ENCODE data around the gene SSR4. TPM values are rescaled to one million over a fixed set of nuclear protein-coding genes. Genes with fewer than 3 reads are reported as not detected.
A peak's percentile ranks its signal among the peaks of the same experiment; 100 is the strongest.

SSR4 gene
- total RNA-seq, 1 experiment from 2014 or later: 182 TPM

DNA sequence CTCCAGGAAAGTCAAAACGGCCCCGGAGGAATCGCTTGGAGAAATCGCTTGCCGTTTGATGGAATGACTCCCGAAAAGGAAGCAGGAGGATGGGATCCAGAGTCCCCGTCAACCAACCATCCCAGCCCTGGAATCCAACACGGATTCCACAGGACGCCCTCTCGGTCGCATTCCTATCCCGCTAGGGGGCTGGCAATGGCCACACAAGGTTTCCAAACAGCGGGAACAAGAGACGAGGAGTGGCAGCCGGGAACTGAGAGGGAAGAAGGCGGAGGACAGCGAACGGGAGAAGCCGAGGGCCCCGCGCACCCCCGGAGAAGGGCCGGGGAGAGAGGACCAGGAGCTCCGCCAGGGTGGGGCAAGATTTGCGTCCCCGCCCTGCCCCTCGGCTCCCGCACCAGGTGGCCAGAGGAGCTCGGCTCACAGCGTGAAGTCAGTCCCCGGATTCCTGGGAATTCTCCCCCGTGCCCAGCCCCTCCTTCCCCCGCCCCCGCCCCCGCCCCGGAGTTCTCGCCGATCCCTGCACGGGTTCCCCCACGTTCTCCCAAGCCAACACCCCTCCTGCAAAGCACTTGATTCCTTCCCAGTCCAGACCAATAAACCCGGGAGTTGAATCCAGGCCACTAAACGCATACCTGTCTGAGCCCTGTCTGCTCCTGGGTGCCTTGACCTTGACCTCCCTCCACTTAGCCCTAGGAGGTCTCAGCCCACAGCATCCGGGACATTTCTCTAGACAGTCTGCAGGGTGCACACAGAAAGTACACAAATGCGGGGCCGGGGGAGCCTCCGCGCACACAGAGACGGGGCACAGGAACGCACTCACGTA lies 34.5 kb downstream of the SSR4 start:
- POLR2A ChIA-PET: no interaction called here

More for the DNA sequence above, 34.5 kb downstream of the SSR4 start:
- Histone ChIP-seq H3K4me1 (ENCODE audit: control insufficient read depth in 1 of 2, insufficient read depth in 2 of 2, low read length in 2 of 2) (peaks cover 0 to 13% of the 10 kb centered on the region in 2 experiments; a peak in 2 of 4 replicates), H3K27me3 (ENCODE audit: insufficient read depth, low read length) (no peaks in the 10 kb centered on the region), H3K27ac (ENCODE audit: low read depth, low read length) (no peak overlapping the region), H3K9ac (ENCODE audit: low read length) (no peak overlapping the region), H3K4me2 (ENCODE audit: low read length) (peak overlapping the region; percentile 63), H2AFZ (ENCODE audit: low read depth, low read length, poor library complexity, severe bottlenecking) (no peak overlapping the region), H3K4me3 (replicated peaks in 1 of 2; ENCODE audit: low read depth in 1 of 2, low read length in 2 of 2) (peak overlapping the region in 1 of 2 experiments; percentile 42; a peak in 2 of 4 replicates), H3K9me3 (ENCODE audit: control insufficient read depth in 1 of 2, insufficient read depth in 1 of 2, low read depth in 1 of 2, low read length in 2 of 2) (no peaks in the 10 kb centered on the region), H3K9me2 (ENCODE audit: insufficient read depth) (no peaks in the 10 kb centered on the region), H4K20me1 (ENCODE audit: insufficient read depth) (no peaks in the 10 kb centered on the region), H3K79me2 (ENCODE audit: insufficient read depth, low read length) (no peaks in the 10 kb centered on the region), H3K36me3 (ENCODE audit: control insufficient read depth in 1 of 2, insufficient read depth in 2 of 2, low read length in 2 of 2) (no peaks in the 10 kb centered on the region)
- ChIA-PET CTCF (no interaction called here), RAD21 (ENCODE audit: low non-redundant PET in 1 of 2, low total read pairs in 2 of 2, uncharacterized antibody in 2 of 2, unreplicated experiment in 2 of 2) (no interaction called here)
- intact Hi-C loops (cut with micrococcal nuclease): no loop called here
- TF ChIP-seq ELF1 (IDR thresholded peaks at IDR 0.05; ENCODE audit: borderline replicate concordance, low read depth) (no peak), SRF (IDR thresholded peaks at IDR 0.05; ENCODE audit: low read depth) (no peak), CBX3 (IDR thresholded peaks at IDR 0.05; ENCODE audit: low read depth) (no peak), JUND (IDR thresholded peaks at IDR 0.05) (no peak), REST (IDR thresholded peaks at IDR 0.05; ENCODE audit: low read depth) (no peak)
- TF ChIP-seq, protein P1, sequence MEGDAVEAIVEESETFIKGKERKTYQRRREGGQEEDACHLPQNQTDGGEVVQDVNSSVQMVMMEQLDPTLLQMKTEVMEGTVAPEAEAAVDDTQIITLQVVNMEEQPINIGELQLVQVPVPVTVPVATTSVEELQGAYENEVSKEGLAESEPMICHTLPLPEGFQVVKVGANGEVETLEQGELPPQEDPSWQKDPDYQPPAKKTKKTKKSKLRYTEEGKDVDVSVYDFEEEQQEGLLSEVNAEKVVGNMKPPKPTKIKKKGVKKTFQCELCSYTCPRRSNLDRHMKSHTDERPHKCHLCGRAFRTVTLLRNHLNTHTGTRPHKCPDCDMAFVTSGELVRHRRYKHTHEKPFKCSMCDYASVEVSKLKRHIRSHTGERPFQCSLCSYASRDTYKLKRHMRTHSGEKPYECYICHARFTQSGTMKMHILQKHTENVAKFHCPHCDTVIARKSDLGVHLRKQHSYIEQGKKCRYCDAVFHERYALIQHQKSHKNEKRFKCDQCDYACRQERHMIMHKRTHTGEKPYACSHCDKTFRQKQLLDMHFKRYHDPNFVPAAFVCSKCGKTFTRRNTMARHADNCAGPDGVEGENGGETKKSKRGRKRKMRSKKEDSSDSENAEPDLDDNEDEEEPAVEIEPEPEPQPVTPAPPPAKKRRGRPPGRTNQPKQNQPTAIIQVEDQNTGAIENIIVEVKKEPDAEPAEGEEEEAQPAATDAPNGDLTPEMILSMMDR (IDR thresholded peaks at IDR 0.05 in 2 of 3, conservative IDR thresholded peaks at IDR 0.05 in 1 of 3; ENCODE audit: borderline replicate concordance in 1 of 3, insufficient read depth in 1 of 3, low read depth in 2 of 3, low read length in 2 of 3): 0 out of 6 replicates have a peak, but pooled peaks of 1 of the 3 experiments have one; percentile 9
- no TSS peak for BruUV-seq (replicated peaks)
- peak; percentile 72 for ATAC-seq
- DNase-seq (ENCODE audit: low read depth, low spot score): no peak

All from HCT116 (cell line).